CD1c-positive myeloid dendritic cell (primary cell): Measurements from ENCODE around the gene PTGS2.

Source experiments
- DNase-seq: peaks from one replicate; pipeline ENCODE4 v3.0.0-alpha.2; 2016; ENCODE audit errors: extremely low spot score

The PTGS2 gene

DNA sequence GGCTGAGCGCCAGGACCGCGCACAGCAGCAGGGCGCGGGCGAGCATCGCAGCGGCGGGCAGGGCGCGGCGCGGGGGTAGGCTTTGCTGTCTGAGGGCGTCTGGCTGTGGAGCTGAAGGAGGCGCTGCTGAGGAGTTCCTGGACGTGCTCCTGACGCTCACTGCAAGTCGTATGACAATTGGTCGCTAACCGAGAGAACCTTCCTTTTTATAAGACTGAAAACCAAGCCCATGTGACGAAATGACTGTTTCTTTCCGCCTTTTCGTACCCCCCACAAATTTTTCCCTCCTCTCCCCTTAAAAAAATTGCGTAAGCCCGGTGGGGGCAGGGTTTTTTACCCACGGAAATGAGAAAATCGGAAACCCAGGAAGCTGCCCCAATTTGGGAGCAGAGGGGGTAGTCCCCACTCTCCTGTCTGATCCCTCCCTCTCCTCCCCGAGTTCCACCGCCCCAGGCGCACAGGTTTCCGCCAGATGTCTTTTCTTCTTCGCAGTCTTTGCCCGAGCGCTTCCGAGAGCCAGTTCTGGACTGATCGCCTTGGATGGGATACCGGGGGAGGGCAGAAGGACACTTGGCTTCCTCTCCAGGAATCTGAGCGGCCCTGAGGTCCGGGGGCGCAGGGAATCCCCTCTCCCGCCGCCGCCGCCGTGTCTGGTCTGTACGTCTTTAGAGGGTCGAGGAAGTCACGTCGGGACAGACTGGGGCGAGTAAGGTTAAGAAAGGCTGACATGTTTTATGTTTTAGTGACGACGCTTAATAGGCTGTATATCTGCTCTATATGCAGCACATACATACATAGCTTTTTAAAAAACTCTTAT lies at the start of gene PTGS2:
Gene PTGS2 (minus strand): TSS at position 179 of the 817 bp plus-strand sequence. CDS start 133 bp downstream, at position 46.
- DNase-seq, result peak; percentile 80

DNA sequence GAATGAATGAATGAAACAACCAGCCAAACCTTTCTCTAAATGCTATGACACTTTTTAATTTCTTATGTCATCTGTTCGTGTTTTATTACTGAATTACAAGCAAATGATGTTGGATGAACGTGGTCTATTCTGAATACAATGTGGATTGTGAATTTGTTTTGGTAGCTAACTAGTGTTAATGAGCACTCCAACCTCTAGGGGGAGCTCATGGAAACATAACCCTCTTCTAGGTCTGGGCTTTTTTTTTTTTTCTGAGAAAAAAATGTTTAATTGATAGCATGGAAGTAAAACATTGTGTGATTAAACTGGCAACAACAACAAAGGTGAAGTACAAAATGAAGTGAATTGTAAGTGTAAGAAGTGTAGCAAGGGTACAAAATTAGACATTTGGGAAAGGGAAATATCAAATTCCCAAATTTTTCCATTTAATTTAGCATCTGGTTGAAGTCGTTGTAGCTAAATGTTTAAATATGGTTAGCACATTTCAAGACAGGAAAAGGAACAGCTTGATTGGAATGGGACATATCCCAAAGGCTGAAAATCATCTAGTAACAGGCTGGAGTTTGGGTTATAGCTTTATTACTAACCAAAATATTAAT lies 42.6 kb upstream of the PTGS2 start:
- peak; percentile 69 for DNase-seq

DNA sequence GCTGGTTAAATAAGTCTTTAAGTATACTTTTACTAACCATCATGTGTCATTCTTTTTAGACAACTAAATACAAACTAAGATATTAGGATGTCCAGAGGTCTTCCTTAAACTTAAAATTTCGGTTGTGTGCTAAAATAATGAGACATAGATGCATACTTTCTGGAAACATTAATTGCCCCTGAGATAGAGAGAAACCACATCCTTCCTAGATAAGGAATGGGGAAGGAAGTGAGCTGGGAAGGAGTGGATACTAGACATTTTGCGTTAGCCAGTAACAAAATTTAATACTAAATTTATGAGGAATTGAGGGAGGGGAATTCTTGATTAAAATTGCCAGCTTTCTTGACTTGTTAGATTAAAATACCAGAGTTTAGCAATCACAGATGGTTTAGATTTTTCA lies 37.1 kb upstream of the PTGS2 start:
- DNase-seq, result no peak

DNA sequence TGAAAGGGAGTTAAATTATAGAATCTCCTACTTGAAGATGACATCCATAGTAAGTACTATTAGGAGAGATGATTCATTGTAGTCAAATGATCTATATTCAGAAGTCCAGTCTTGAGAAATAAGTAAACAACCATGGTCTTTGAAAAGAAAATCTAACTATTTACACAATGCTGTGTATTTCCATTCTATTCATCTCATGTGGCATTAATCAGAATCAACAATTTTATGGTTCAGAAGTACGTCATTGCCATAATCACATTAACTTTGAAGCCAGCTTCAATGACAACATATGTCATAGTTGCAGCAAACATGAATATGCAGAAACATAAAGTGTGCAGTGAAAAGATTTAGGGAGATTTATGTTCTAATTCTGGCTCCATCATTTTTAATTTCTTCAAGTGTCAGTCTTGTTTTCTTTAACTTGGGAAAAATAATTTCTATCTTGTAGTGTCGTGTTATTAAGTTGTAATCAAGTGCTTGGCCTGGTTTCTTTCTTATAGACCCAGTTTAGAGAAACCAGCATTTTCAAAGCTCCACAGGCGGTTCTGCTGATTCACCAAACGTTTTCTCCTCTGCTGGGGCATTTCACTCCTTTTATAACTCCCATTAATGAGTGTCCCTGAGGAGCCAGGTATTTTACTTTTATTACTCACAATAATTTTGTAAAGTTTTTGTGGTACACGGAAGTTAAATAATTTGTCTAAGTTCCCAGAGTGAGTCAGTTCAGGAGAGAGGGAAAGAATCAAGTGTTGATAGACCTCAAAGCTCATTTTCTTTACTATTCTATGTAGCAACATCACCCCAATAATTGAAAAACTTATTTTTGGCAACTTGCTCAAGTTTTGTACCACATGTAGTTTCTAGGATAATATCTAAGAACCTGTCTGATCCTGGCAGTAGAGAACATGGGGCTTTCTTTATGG lies 35.9 kb upstream of the PTGS2 start:
- no peak for DNase-seq

DNA sequence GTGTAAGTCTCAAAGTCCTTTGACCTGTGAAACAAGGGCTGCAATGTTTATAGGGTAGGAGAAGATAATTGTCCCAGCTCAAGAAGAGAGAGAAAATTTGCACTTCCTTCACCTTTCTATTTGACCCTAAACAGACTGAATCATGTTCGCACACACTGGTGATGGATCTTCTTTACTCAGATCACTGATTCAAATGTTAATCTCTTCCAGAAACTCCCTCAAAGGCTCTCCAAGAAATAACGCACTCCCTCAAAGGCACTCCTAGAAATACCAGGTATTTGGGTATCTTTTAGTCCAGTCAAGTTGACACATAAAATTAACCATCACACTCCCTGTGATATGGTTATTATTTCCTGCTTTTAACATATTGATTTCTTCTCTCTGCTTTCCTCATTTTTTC lies 30.5 kb upstream of the PTGS2 start:
- DNase-seq, result no peak

DNA sequence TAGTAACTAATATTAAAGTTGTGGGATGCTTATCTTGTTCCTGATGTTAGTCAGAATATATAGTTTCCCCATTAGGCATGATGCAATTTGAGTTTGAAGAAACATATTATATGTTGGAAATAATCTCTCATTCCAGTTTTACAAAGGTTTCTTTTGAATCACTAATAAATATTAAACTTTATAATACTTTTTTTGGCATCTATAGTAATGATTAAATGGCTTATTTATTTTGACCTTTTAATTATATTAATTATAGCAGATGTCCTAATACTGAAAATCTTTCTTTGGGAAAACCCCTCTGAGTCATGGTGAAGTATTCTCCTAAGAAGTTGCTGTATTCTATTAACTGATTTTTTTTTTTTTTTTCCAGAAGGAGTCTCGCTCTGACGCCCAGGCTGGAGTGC lies 28.5 kb upstream of the PTGS2 start:
- no peak for DNase-seq

DNA sequence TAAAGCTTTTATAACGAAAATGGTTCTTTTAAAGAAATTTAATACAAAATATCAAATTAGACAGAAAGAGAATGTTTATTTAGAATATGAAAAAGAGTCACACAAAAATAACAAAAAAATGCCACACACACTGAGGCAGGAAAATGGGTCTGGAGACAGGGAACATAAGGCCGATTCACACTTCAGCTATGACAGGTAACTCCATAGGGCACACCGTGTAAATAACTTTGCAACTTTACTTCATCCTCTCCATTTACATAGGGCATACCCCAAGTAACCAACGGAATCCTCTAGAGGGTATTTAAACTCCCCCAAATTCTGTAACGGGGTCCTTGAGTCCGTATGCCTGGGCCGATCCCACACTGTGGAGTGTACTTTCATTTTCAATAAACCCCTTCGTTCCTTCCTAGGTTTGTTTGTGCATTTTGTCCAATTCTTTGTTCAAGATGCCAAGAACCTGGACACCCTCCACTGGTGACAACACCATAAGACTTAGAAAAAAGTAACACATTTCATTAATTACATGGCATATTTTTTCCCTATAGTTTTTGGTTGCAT lies 23.1 kb upstream of the PTGS2 start:
- DNase-seq, result no peak

DNA sequence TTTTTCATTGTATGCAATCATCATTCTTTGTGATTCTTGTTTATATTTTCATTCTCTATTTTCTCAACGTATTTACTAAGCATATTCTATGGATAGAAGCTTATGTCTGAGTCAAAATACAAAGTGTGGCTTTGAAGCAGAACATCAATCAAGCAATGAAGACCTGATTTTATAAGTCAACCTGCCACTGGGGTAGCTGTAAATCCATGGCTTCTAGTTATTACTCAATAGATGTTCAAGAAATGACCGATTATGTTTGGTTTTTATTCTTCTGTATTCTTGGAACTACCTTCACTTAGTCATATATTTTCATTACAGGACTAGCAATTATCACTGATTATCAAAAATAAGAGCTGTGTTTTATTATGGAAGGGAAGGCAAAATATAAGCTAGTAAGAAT lies 20.5 kb upstream of the PTGS2 start:
- no peak for DNase-seq

DNA sequence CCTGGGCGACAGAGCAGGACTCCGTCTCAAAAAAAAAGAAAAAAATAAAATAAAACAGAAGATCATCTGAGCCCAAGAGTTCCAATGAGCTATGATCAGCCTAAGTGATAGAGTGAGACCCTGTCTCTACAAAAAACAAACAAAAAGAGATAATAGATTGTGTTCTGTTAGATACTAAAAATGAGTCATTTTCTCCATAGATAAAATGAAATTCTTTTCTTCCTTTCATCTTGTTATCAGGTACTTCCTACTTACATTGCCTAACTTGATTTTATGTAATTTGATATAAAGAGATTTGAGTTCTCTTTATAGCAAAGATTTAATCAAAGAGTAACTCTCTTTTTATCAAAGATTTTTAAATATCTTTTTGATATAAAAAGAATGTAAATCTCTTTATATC lies 19.3 kb upstream of the PTGS2 start:
- no peak for DNase-seq

DNA sequence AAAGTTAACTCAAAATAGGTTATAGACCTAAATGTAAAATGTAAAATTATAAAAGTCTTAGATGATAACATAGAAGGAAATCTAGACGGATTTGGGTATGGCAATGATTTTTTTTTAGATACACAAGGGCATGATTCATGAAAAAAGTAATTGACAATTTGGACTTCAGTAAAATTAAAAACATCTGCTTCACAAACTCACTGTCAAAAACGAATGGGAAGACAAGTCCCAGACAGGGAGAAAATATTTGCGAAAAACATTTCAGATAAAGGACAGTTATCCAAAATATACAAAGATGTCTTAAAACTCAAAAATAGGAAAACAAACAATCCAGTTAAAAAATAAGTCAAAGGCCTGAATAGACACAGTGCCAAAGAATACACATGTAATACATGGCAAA lies 9.7 kb upstream of the PTGS2 start:
- DNase-seq, result no peak

DNA sequence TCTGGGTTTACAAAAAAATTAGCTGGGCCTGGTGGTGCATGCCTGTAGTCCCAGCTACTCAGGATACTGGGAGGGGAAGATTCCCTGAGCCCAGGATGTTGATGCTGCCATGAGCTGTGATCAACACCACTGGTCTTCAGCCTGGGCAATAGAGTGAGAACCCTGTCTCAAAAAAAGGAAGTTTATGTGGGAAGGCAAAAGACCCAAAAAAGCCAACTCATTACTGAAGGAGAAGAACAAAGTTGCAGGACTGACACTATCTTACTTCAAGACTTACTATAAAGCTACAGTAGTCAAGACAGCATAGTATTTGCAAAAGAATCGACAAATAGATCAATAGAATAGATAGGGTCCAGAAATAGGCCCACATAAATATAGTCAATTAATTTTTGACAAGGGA lies 9.2 kb upstream of the PTGS2 start:
- peak; percentile 42 for DNase-seq

DNA sequence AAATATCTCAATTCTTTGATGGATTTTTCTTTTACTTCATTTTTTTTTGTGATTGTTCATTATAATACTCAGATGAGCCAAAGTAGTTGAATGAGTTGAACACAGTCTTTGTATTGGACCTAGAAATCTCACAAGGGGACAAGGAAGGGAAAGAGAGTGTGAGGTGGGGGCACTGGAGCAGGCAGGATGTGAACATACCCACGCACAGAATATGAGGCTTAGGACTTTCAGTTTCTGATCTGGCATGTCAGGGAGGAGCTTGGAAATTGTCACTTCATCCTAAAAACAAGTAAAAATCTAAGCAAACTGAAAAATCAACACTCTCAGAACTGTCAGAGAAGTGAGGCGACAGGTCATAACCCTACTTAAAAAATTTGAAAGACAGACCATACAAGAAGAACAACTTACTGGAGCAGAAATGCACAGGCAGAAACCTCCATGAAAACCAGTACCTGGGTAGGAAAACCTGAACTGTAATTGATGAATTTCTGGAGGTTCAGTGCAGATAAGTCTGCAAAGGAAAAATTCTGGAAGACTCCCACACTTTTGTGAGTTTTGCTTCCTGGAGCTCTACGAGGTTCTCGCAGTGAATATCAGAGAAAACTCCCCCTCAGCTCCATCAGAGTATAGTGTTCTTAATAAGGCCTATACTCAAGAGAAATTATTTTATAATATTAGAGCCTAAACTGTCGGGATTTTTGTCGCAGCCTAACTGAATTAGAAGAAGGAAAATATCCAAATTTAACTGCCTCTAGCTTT lies 3.6 kb upstream of the PTGS2 start:
- no peak for DNase-seq

DNA sequence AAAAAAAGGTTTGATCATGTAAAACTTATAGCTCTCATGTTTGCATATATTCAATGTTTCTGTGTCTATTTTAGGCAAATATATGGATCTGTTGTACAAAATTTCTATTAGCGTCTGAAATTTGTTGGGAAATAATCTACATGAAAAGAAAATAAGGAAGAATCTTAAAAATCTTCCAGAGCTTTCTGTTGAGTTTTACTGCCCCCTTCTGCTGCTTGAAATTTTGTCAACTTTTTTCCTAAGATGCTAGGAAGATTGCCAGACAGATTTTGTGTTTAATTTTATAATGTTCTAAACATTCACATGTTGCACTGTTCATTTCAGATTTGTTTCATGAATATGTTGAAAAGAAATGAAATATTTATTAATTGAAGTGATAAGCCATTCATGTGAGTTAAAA lies 2.5 kb upstream of the PTGS2 start:
- peak; percentile 21 for DNase-seq

DNA sequence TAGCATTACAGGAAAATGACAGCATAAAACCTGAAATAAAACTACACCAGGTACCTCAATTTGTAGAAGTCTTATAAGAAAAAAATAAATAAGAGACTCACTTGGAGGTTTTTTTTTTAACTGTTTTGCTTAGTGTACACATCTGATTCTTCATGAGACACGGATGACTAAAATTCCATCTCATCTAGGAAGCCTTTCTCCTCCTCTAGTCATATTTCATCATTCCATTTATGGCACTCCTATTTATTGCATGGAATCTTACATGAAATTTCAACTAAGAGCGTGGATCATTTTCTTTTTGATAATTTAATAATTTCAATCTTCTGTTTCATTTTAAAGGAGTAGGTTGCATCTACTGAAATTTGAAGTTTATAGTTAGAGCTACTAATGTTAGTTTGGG lies 1.6 kb upstream of the PTGS2 start:
- no peak for DNase-seq

DNA sequence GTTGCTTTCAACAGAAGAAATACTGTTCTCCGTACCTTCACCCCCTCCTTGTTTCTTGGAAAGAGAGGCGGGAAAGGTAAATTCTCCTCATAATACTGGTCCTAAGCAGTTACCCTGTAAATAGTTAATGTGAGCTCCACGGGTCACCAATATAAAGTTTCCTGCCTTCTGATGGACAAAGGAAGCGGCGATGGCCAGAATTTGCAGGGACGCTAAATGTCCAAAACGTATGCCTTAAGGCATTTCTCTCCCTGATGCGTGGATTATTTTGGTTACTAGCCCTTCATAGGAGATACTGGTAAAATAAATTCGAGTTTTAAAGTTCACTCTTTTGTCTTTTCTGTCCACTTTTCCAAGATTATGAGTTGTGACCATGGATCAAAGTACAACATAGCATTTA lies 898 bp upstream of the PTGS2 start:
- DNase-seq, result no peak

DNA sequence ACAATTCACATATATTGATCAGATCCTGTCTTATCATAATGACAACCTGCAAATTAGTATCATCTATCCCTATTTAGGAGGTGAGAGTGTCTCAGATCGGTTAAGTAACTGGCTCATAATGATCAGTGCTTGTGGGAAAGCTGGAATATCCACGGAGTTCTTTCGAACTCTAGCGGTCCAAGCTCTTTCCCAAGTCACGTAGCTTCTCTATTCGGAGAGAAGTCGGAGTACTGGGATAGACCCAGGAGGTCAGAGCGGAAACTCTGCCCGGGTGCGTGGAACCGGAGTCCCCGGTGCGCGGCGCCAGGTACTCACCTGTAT lies 339 bp downstream of the PTGS2 start:
- no peak for DNase-seq

DNA sequence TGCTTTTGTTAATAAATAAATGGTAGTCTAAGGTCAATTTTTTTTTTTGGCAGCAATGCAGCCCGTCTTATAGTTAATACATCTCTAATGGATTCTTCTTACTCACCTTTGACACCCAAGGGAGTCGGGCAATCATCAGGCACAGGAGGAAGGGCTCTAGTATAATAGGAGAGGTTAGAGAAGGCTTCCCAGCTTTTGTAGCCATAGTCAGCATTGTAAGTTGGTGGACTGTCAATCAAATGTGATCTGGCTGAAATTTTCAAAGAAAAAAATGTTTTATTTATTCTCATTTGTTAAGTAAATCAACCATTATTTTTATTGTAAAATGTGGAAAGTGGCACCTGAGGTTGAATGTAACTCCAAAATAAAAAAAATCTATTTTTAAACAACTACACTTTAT lies 2.1 kb downstream of the PTGS2 start:
- DNase-seq, result no peak

DNA sequence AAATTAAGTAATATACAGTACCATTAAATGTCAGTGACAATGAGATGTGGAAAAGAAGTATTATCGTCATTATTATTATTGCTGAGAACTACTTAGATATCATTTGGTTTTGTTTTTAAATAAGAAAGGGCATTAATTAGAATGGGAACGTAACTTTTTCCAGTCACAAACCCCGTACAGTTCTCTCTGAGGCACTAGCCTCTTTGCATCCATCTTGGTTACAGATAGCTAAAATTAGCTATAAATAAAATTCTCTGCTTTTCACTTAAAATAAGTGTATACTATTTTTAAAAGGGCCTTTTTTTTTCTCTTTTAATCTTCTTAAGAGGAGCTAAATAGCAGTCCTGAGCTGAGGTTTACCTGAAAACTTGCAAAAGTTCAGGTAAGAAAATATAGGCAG lies 7.6 kb downstream of the PTGS2 start:
- no peak for DNase-seq

DNA sequence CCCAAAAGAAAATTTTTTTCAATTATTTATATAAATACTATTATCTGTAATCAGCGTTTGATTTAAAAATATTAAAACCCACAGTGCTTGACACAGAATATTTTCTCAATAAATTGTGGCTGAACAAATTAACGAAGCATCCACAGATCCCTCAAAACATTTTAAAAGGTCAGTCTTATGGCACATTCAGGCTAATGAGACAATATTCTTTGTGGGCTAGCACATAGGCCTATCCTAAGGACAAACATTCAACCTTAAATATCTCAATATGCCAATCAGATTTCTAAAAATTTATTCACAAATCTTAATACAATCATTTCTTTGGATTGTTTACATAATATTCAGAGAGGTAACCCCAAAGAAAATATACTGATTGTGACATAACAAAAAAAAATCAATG lies 8.1 kb downstream of the PTGS2 start:
- DNase-seq, result no peak

DNA sequence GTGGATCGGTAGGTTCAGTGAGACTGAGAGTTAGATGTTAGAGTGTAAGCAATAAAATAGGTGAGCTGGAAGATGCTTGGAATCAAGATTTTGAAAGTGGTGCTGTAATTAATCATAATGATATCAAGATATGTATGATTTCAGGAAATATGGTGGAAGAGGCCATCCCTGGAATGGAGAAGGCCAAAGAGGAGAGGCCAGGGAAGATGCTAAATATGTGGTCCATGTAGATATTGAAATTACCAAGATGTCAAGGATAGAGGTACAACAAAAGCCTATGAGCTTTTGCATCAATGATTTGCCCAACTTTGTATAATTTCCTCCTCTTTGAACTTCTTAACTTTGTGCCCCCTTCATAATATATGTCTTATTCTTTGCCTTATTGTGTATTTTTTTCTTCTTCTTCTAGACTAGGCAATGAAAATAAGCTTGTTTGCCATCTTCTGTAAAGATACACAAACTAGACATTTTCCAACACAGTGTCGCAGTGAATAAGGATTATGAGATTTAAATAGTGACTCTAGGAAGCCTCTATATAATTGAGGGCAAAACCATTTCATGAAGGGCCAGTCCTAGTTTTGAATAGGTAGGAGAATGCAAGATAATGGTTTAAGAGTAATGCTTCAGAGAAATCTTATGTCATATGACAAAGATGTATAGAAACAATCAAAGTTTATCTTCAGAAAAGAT lies 8.9 kb downstream of the PTGS2 start:
- no peak for DNase-seq
